HEK293T (cell line): Measurements from ENCODE around the gene NR6A1.

Experiments
- BHLHE40 ChIP-seq: fragments of 450-650 bp; IDR thresholded peaks from 2 replicates; pipeline ENCODE4 v1.6.1; 2016; ENCODE audit warnings: mild to moderate bottlenecking, moderate library complexity, borderline replicate concordance
- FOXA1 ChIP-seq: fragments of 450-650 bp; IDR thresholded peaks from 2 replicates; pipeline ENCODE4 v1.6.1; 2016; ENCODE audit warnings: mild to moderate bottlenecking
- FOXK2 ChIP-seq: fragments of 450-650 bp; IDR thresholded peaks from 2 replicates; pipeline ENCODE4 v1.6.1; 2016; ENCODE audit warnings: mild to moderate bottlenecking
- FOXM1 ChIP-seq: fragments of 450-650 bp; IDR thresholded peaks from 2 replicates; pipeline ENCODE4 v1.6.1; 2017; ENCODE audit warnings: mild to moderate bottlenecking, borderline replicate concordance
- NFRKB ChIP-seq: fragments of 450-650 bp; IDR thresholded peaks from 2 replicates; pipeline ENCODE4 v1.6.1; 2016; ENCODE audit warnings: mild to moderate bottlenecking, moderate library complexity
- PKNOX1 ChIP-seq: fragments of 450-650 bp; IDR thresholded peaks from 2 replicates; pipeline ENCODE4 v1.6.1; 2016
- SP1 ChIP-seq: fragments of 450-650 bp; IDR thresholded peaks from 2 replicates; pipeline ENCODE4 v1.6.1; 2017
- SUZ12 ChIP-seq: fragments of 450-650 bp; IDR thresholded peaks from 2 replicates; pipeline ENCODE4 v1.6.1; 2016; ENCODE audit warnings: mild to moderate bottlenecking
- ZNF384 ChIP-seq: fragments of 450-650 bp; IDR thresholded peaks from 2 replicates; pipeline ENCODE4 v1.6.1; 2016

GRCh38 chr9:124718928-124719327 is 52.2 kb downstream of the NR6A1 start:
- TF ChIP-seq SP1 (no peak), ZNF384 (no peak), PKNOX1 (no peak), FOXM1 (no peak), FOXK2 (no peak), FOXA1 (no peak), SUZ12 (no peak), NFRKB (no peak), BHLHE40 (no peak)
